Urinary bladder (tissue), 4 donors: Measurements from ENCODE around the gene MDH1. TPM values are rescaled to one million over a fixed set of nuclear protein-coding genes. Genes with fewer than 3 reads are reported as not detected.
"Not testable (repeated sequence)": the region's sequence is repeated elsewhere in the genome, so short reads cannot be mapped to it uniquely, and the experiment has no call there.

ENCODE experiments used
- DNase-seq: peaks from one replicate; pipeline ENCODE4 v3.0.0-alpha.2; 2015; ENCODE audit errors: extremely low spot score
- H3K27ac ChIP-seq: one replicate; pipeline ENCODE4 v1.5.1; 2013; ENCODE audit warnings: low read depth, mild to moderate bottlenecking, moderate library complexity
- H3K36me3 ChIP-seq: one replicate; pipeline ENCODE4 v1.6.1; 2013; ENCODE audit warnings: mild to moderate bottlenecking, moderate library complexity; ENCODE audit not compliant: insufficient read depth
- H3K4me1 ChIP-seq: one replicate; pipeline ENCODE4 v1.6.1; 2013; ENCODE audit warnings: mild to moderate bottlenecking, moderate library complexity; ENCODE audit not compliant: insufficient read depth
- H3K4me3 ChIP-seq: one replicate; pipeline ENCODE4 v1.5.1; 2013; ENCODE audit warnings: low read depth, low read length
- WGBS: extraction: QIAGEN DNeasy Blood & Tissue Kit; methylation state at CpG from one replicate; pipeline ENCODE4 v1.1.7; 2013; 5-methylcytosine and 5-hydroxymethylcytosine counted together
- polyA plus RNA-seq: library from polyadenylated mRNA; stranded (reverse); fragments of 200-250 nt; gene quantifications from one replicate; pipeline ENCODE4 v1.2.3, GENCODE V29; 2013
- total RNA-seq: library from RNA; depleted of rRNA; stranded (reverse); fragments of >200 nt; gene quantifications from one replicate; pipeline ENCODE4 v1.2.3, GENCODE V29; 2014
- donor health status: healthy with polysubstance abuse.
- donor health status: healthy.

Gene MDH1
- total and polyA plus RNA-seq, 2 donors, result 147 to 192 TPM

GRCh38 chr2:63598981-63599380 is 10.2 kb downstream of the MDH1 start:
- WGBS, result 86% methylated on average over 2 of the region's 2 CpGs
- no peaks in the 10 kb centered on the region for H3K4me1 ChIP-seq
- peaks cover 9% of the 10 kb centered on the region for H3K36me3 ChIP-seq
- no peak overlapping the region for H3K27ac ChIP-seq
- no peak for DNase-seq
- H3K4me3 ChIP-seq, result no peak overlapping the region

- no peak overlapping the region for H3K4me3 ChIP-seq
- no peak for DNase-seq
- no peaks in the 10 kb centered on the region for H3K4me1 ChIP-seq
- 89% methylated on average over 1 of the region's 1 CpG for WGBS
- peaks cover 13% of the 10 kb centered on the region for H3K36me3 ChIP-seq
- H3K27ac ChIP-seq, result no peak overlapping the region
Observed at GRCh38 chr2:63600881-63601460, 12.2 kb downstream of the MDH1 start.

- Histone ChIP-seq H3K36me3 (peaks cover 15% of the 10 kb centered on the region), H3K4me1 (no peaks in the 10 kb centered on the region), H3K27ac (no peak overlapping the region), H3K4me3 (no peak overlapping the region)
- DNase-seq, result no peak
- 75% methylated on average over 4 of the region's 4 CpGs for WGBS
Observed at GRCh38 chr2:63604666-63605065, 15.9 kb downstream of the MDH1 start.

- not testable (repeated sequence) for H3K27ac ChIP-seq, H3K36me3 ChIP-seq, H3K4me3 ChIP-seq, H3K4me1 ChIP-seq, DNase-seq
- 56% methylated on average over 8 of the region's 8 CpGs for WGBS
Observed at GRCh38 chr2:63608865-63609264, 20.1 kb downstream of the MDH1 start.

GRCh38 chr2:63610525-63610924 is 21.8 kb downstream of the MDH1 start:
- Histone ChIP-seq H3K4me1 (no peaks in the 10 kb centered on the region), H3K4me3 (no peak overlapping the region), H3K36me3 (peaks cover 6% of the 10 kb centered on the region), H3K27ac (no peak overlapping the region)
- DNase-seq, result no peak
- 97% methylated on average over 4 of the region's 4 CpGs for WGBS

GRCh38 chr2:63613391-63613901 is 24.7 kb downstream of the MDH1 start:
- H3K4me3 ChIP-seq, result no peak overlapping the region
- 69% methylated on average over 2 of the region's 2 CpGs for WGBS
- H3K36me3 ChIP-seq, result no peaks in the 10 kb centered on the region
- H3K4me1 ChIP-seq, result no peaks in the 10 kb centered on the region
- no peak for DNase-seq
- H3K27ac ChIP-seq, result no peak overlapping the region

- no peak for DNase-seq
- 72% methylated on average over 2 of the region's 2 CpGs for WGBS
- Histone ChIP-seq H3K36me3 (no peaks in the 10 kb centered on the region), H3K4me1 (no peaks in the 10 kb centered on the region), H3K27ac (no peak overlapping the region), H3K4me3 (no peak overlapping the region)
Observed at GRCh38 chr2:63614448-63614968, 25.7 kb downstream of the MDH1 start.

- no peak for DNase-seq
- Histone ChIP-seq H3K4me1 (no peaks in the 10 kb centered on the region), H3K27ac (no peak overlapping the region), H3K36me3 (no peaks in the 10 kb centered on the region), H3K4me3 (no peak overlapping the region)
- WGBS, result 39% methylated on average over 9 of the region's 9 CpGs
Observed at GRCh38 chr2:63614983-63615945, 26.5 kb downstream of the MDH1 start.

GRCh38 chr2:63617366-63617765 is 28.6 kb downstream of the MDH1 start:
- DNase-seq, result no peak

GRCh38 chr2:63619328-63619727 is 30.6 kb downstream of the MDH1 start:
- 90% methylated on average over 2 of the region's 2 CpGs for WGBS

More at GRCh38 chr2:63617366-63617765, 28.6 kb downstream of the MDH1 start:
- Histone ChIP-seq H3K4me1 (no peaks in the 10 kb centered on the region), H3K27ac (no peak overlapping the region), H3K4me3 (no peak overlapping the region), H3K36me3 (no peaks in the 10 kb centered on the region)
- 68% methylated on average over 1 of the region's 1 CpG for WGBS

GRCh38 chr2:63622751-63623150 is 34.0 kb downstream of the MDH1 start:
- H3K4me1 ChIP-seq, result no peaks in the 10 kb centered on the region
- H3K4me3 ChIP-seq, result no peak overlapping the region
- 95% methylated on average over 31 of the region's 31 CpGs for WGBS
- H3K36me3 ChIP-seq, result no peaks in the 10 kb centered on the region
- no peak overlapping the region for H3K27ac ChIP-seq
- DNase-seq, result no peak

More at GRCh38 chr2:63619328-63619727, 30.6 kb downstream of the MDH1 start:
- H3K4me1 ChIP-seq, result no peaks in the 10 kb centered on the region
- no peak overlapping the region for H3K4me3 ChIP-seq
- no peak overlapping the region for H3K27ac ChIP-seq
- no peak for DNase-seq
- no peaks in the 10 kb centered on the region for H3K36me3 ChIP-seq

- 78% methylated on average over 2 of the region's 2 CpGs for WGBS
- not testable (repeated sequence) for H3K4me1 ChIP-seq, H3K36me3 ChIP-seq, H3K4me3 ChIP-seq, DNase-seq, H3K27ac ChIP-seq
Observed at GRCh38 chr2:63623763-63624162, 35.0 kb downstream of the MDH1 start.

- Histone ChIP-seq H3K27ac (no peak overlapping the region), H3K36me3 (no peaks in the 10 kb centered on the region), H3K4me1 (no peaks in the 10 kb centered on the region), H3K4me3 (no peak overlapping the region)
- no peak for DNase-seq
- 95% methylated on average over 15 of the region's 15 CpGs for WGBS
Observed at GRCh38 chr2:63627866-63628265, 39.1 kb downstream of the MDH1 start.
